GM12874 (cell line): ENCODE measurements around the gene CYTH3.

Experiments
- CTCF ChIP-seq: IDR thresholded peaks from 2 replicates; pipeline ENCODE4 v1.5.1; 2011; ENCODE audit warnings: low read depth, mild to moderate bottlenecking, control low read depth, low read length, moderate library complexity; ENCODE audit not compliant: insufficient read depth

CYTH3 gene

GRCh38 chr7:6139189-6139996, 133.0 kb downstream of the CYTH3 start:
- no peak for TF ChIP-seq CTCF

DNA sequence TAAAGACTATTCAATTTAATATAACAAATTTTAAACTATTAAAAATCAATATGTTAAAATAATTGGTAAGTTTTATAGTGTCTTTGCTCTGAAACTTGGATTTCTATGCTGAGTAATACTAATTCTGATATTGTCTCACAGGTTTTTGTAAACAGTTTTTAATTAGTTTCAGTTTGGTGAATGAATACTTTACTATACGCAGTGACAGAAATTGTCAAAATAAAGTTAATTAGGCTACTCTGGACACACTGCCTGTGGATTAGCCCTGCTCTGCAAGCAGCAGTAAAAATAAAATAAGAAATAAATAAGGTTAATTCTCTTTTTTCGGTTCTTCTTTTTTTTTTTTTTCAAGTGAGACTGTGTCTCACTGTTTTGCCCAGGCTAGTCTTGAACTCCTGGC, 135.9 kb downstream of the CYTH3 start:
- TF ChIP-seq CTCF = no peak

- TF ChIP-seq CTCF = no peak
Measured at GRCh38 chr7:6133249-6133648, 139.2 kb downstream of the CYTH3 start.

- TF ChIP-seq CTCF = no peak
Measured at GRCh38 chr7:6130007-6130587, 142.3 kb downstream of the CYTH3 start.

DNA sequence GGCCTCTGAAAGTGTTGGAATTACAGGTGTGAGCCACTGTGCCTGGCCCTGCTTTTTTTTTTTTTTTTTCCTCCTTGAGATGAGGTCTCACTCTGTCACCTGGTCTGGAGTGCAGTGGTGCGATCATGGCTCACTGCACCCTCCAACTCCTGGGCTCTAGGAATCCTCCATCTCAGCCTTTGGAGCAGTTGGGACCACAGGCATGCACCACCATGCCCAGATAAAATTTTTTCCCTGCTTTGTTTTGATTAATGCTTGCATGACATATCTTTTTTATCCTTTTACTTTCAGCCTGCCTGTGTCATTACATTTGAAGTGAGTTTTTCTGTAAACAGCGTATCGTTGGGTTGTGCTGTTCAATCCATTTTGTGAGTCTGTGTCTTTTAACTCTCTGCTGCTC, 144.2 kb downstream of the CYTH3 start:
- no peak for TF ChIP-seq CTCF

DNA sequence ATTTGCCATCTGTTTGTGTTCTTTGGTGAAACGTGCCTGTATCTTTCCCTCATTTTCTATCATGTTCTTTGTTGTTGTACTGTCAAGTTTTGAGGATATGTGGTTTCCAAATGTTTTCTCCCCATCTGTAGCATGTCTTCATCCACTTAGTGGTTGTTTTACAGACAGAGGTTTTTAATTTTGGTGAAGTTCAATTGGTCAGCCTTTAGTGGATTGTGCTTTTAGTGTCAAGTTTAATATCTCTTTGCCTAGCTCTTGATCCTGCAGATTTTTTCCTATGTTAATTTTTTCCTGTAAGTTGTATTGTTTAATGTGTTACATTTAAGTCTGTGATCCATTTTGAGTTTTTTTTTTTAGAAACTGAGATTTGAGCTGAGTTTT, 145.3 kb downstream of the CYTH3 start:
- no peak for TF ChIP-seq CTCF

DNA sequence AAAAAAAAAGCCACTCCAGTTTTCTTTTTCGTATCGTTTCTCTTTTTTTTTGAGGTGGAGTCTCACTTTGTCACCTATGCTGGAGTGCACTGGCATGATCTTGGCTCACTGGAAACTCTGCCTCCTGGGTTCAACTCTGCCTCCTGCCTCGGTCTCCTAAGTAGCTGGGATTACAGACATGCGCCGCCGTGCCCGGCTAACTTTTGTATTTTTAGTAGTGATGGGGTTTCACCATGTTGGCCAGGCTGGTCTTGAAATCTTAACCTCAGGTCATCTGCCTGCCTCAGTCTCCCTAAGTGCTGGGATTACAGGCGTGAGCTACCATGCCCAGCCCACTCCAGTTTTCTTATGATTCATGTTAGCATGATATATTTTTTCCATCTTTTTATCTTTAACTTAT, 148.6 kb downstream of the CYTH3 start:
- no peak for TF ChIP-seq CTCF
